Colonic mucosa (tissue), 4 donors: ENCODE results near the gene SNX10. TPM values are rescaled to one million over a fixed set of nuclear protein-coding genes. Genes with fewer than 3 reads are reported as not detected.

Source experiments
- DNase-seq: peaks from one replicate; pipeline ENCODE4 v3.0.0-alpha.2; 2020
- H3K27ac ChIP-seq: fragments of 200-600 bp; one replicate; pipeline ENCODE4 v1.8.0; 2021
- H3K27me3 ChIP-seq: fragments of 200-600 bp; one replicate; pipeline ENCODE4 v1.8.0; 2021
- H3K36me3 ChIP-seq: fragments of 200-600 bp; one replicate; pipeline ENCODE4 v1.8.0; 2021
- H3K4me1 ChIP-seq: fragments of 200-600 bp; one replicate; pipeline ENCODE4 v1.8.0; 2021; ENCODE audit warnings: mild to moderate bottlenecking
- H3K4me3 ChIP-seq: fragments of 200-600 bp; one replicate; pipeline ENCODE4 v1.8.0; 2021
- H3K9ac ChIP-seq, 2 donors: one replicate each; pipeline ENCODE4 v1.7.0; 2013; ENCODE audit warnings: control low read depth in 2 of 2, low read depth in 2 of 2, low read length in 2 of 2
- H3K9me3 ChIP-seq: fragments of 200-600 bp; one replicate; pipeline ENCODE4 v1.8.0; 2021
- CTCF ChIP-seq: fragments of 200-600 bp; IDR thresholded peaks from one replicate; pipeline ENCODE4 v1.8.0; 2022; ENCODE audit warnings: antibody characterized with exemption, mild to moderate bottlenecking
- intact Hi-C: fragments of 100-400 bp; cut with DNase I; formaldehyde crosslinking; loops from one replicate; pipeline ENCODE4 v1.14.1; 2022
- total RNA-seq, 2 donors: library from RNA; stranded (reverse); fragmentation: NEBNext Ultra II Directional in 1 of 2; extraction: Animal tissue kit (Norgen Biotek cat#: 25700) in 1 of 2; gene quantifications; one replicate each; pipeline ENCODE4 v1.2.1, GENCODE V29; 2021
- donor health status: healthy.
- donor health status: DM: no; HTN: no; CAD: no.
- donor health status: DM: no; HTN: no; CAD: no.

Gene SNX10
- total RNA-seq, 2 donors from 2014 or later, result 3.1 to 4.9 TPM

DNA sequence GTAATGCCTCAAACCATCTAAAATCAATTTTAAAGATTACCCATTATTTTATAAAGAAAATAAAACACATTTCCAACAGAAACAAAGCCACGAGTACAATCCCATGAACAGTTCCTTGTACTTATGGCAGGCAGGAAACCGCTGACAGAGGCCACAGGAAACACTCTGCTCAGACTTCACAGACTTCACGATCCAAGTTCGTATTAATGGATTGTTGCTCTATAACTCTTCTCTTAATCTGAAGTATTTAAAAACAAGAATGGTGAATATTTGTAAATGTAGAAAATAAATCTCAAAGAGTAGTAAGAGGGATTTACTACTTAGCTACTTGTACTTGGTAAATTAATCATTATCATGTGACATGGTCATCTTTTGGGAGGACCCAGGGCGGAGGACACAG lies 78.3 kb downstream of the SNX10 start:
- no peak overlapping the region for H3K9ac ChIP-seq
- no peaks in the 10 kb centered on the region for H3K4me1 ChIP-seq
- H3K27me3 ChIP-seq, result no peaks in the 10 kb centered on the region
- no peaks in the 10 kb centered on the region for H3K36me3 ChIP-seq
- TF ChIP-seq CTCF, result no peak
- no peak overlapping the region for H3K4me3 ChIP-seq
- intact Hi-C loops, result loop anchor here (5.0 to 10.0 kb wide), 3 partner anchors 475 to 792 kb away; partner anchors contain the start of gene HOXA1
- no peak overlapping the region for H3K27ac ChIP-seq
- no peaks in the 10 kb centered on the region for H3K9me3 ChIP-seq
- DNase-seq, result no peak

DNA sequence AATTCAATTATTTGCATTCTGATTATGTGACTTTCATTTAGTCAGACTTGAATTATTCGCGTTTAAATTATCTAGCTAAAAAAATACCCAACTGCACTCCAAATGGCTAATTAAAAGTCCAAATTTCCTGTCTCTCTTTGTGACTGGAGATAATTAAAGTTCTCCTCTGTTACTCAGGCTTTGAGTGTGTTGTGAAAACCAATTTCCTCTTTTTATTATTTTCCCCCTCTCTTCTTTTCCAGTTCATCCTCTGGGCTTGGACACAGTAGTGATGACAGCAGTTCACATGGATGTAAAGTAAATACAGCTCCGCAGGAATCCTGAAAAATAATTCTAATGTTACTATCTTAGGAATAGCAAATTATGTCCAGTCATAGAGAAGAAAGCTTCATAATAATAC lies 80.6 kb downstream of the SNX10 start:
- no peak for TF ChIP-seq CTCF
- no peak overlapping the region for H3K9ac ChIP-seq
- no peak overlapping the region for H3K4me3 ChIP-seq
- H3K27me3 ChIP-seq, result no peaks in the 10 kb centered on the region
- no peaks in the 10 kb centered on the region for H3K36me3 ChIP-seq
- intact Hi-C loops, result loop anchor here (5.0 to 10.0 kb wide), 3 partner anchors 473 to 790 kb away; partner anchors contain the start of gene HOXA1
- no peaks in the 10 kb centered on the region for H3K9me3 ChIP-seq
- H3K4me1 ChIP-seq, result no peaks in the 10 kb centered on the region
- DNase-seq, result no peak
- no peak overlapping the region for H3K27ac ChIP-seq

DNA sequence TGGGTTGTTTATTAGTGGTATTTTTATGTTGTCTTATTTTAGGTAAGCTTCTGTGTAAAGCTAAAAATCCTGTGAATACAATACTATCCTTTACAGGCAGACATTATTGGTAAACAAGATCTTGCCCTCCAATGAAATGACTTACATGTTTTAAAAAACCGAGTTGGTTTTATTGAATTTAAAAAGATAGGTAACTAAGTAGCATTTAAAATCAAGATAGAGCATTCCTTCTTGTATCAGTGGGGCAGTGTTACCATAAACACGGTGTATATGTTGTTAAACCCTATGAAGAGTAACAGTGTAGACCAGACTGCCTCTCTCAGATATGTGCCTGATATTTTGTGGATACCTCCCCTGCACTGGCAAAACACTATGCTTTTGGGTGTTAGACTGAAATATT lies 81.0 kb downstream of the SNX10 start:
- Histone ChIP-seq H3K4me1 (no peaks in the 10 kb centered on the region), H3K9me3 (no peaks in the 10 kb centered on the region), H3K27ac (no peak overlapping the region), H3K36me3 (no peaks in the 10 kb centered on the region), H3K9ac (no peak overlapping the region), H3K27me3 (no peaks in the 10 kb centered on the region), H3K4me3 (no peak overlapping the region)
- TF ChIP-seq CTCF, result no peak
- DNase-seq, result no peak
- intact Hi-C loops, result loop anchor here (5.0 to 10.0 kb wide), 3 partner anchors 472 to 790 kb away; partner anchors contain the start of gene HOXA1

DNA sequence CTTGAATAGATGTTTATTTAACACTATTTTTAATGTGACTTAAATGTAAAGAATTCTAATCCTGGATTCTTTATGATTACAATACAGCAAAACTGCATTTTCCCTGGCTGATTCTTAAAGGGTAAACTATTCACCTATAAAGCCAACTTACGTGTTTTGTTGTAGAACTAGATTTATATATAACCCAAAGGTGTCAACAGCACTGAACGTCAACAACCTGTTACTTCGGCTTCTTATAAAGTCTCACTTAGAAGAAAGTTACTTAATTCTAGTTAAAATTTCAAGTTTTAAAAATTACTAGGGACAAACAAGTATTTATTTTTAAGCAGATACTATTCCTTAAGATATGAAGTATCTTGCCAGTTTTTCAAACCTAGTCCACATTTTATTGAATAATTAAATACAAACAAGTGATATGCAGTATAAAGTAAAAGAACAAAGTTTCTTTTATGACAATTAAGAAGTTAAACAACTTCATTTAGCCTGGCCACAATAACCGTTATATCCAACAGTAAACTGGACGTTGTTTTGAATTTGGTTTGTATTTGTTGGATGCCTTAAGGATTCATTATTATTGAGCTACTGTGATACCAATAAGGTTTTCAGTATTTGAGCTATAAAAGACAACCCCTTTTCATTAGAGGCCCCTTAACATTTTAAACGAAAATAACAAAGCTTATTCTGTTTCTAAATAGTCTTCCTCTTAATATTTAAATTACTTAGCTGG lies 83.1 kb downstream of the SNX10 start:
- intact Hi-C loops, result loop anchor here (5.0 to 10.0 kb wide), 3 partner anchors 470 to 787 kb away; partner anchors contain the start of gene HOXA1
- Histone ChIP-seq H3K9me3 (no peaks in the 10 kb centered on the region), H3K4me3 (no peak overlapping the region), H3K9ac (no peak overlapping the region), H3K27ac (no peak overlapping the region), H3K4me1 (no peaks in the 10 kb centered on the region), H3K27me3 (no peaks in the 10 kb centered on the region), H3K36me3 (no peaks in the 10 kb centered on the region)
- no peak for DNase-seq
- TF ChIP-seq CTCF, result no peak

GRCh38 chr7:26375726-26376174 lies 84.1 kb downstream of the SNX10 start:
- intact Hi-C loops, result loop anchor here (2.0 to 10.0 kb wide), 4 partner anchors 125 to 719 kb away; partner anchors contain the start of gene HOXA1
- no peak overlapping the region for H3K27ac ChIP-seq
- no peaks in the 10 kb centered on the region for H3K27me3 ChIP-seq
- no peaks in the 10 kb centered on the region for H3K9me3 ChIP-seq
- H3K4me1 ChIP-seq, result no peaks in the 10 kb centered on the region
- no peak for DNase-seq
- H3K36me3 ChIP-seq, result no peaks in the 10 kb centered on the region
- peak overlapping the region; percentile 48 for H3K4me3 ChIP-seq
- TF ChIP-seq CTCF, result no peak
- H3K9ac ChIP-seq, result peak overlapping the region in 1 of 2 donors; percentile 49
